WERI-Rb-1 (cell line): ENCODE results near the gene ITGA8.

Experiments used
- DNase-seq: peaks from one replicate; pipeline ENCODE4 v3.0.0-alpha.2; 2020
- H3K27ac ChIP-seq: fragments of 250-450 bp; sonication (Bioruptor Pico); 2 replicates; pipeline ENCODE4 v1.5.1; 2020; ENCODE audit warnings: mild to moderate bottlenecking, moderate library complexity
- H3K27me3 ChIP-seq: fragments of 250-450 bp; sonication (Bioruptor Pico); 2 replicates; pipeline ENCODE4 v1.5.1; 2021; ENCODE audit warnings: mild to moderate bottlenecking, low read depth, moderate library complexity; ENCODE audit not compliant: insufficient read depth, severe bottlenecking
- H3K36me3 ChIP-seq: fragments of 250-450 bp; sonication (Bioruptor Pico); 2 replicates; pipeline ENCODE4 v1.5.1; 2020; ENCODE audit warnings: mild to moderate bottlenecking, moderate library complexity
- H3K4me3 ChIP-seq: 2 replicates; pipeline ENCODE4 v1.5.1; 2011; ENCODE audit warnings: low read depth, mild to moderate bottlenecking, control low read depth, low read length
- H3K9me3 ChIP-seq: fragments of 250-450 bp; sonication (Bioruptor Pico); 2 replicates; pipeline ENCODE4 v1.5.1; 2021; ENCODE audit warnings: mild to moderate bottlenecking, moderate library complexity; ENCODE audit not compliant: severe bottlenecking
- TF ChIP-seq, protein P1 (sequence below): IDR thresholded peaks from 2 replicates; pipeline ENCODE4 v1.5.1; 2011; ENCODE audit warnings: low read depth, mild to moderate bottlenecking, control low read depth, inconsistent platforms, low read length

The ITGA8 gene

DNA sequence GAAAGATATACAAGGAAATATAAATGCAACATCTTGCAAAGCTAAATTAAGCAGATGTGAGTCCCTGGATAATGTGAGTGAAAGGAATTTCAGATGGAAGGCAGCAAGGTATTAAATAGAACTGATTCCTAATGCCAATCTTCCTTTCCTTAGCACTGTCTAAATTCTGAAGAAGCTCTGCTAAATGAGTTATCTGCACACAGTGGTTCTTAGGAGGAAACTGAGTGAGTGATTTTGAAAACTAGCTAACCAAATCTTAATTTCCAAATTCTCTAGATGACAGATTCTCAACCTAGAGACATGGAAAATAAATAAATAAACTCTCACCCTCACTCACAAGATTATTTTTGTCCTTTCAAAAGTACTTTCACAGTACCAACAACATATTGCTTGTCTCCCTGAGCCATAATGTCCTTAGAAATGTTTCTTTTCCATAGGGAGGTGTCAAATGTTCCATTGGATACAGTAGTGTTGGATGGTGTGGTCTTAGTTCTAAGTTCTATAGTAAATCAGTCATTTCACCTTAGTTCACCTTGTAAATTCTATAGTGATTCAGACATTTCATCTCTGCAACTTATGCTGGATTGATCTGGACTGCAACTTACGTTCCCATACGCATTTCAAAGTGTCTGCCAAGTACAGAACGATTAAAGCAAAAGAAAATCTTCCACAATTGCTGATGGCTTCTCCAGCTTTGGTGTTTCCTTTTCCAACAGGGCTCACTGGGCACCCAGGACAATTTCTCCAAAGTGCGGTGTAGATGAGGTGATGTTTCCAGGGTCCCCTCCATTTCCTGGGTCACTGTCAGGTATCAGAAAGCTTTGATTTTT, 203.3 kb downstream of the ITGA8 start:
- no peak overlapping the region for H3K4me3 ChIP-seq
- H3K27me3 ChIP-seq = no peaks in the 10 kb centered on the region
- no peaks in the 10 kb centered on the region for H3K36me3 ChIP-seq
- no peak overlapping the region for H3K27ac ChIP-seq
- no peaks in the 10 kb centered on the region for H3K9me3 ChIP-seq
- DNase-seq = no peak
- TF ChIP-seq, protein P1, sequence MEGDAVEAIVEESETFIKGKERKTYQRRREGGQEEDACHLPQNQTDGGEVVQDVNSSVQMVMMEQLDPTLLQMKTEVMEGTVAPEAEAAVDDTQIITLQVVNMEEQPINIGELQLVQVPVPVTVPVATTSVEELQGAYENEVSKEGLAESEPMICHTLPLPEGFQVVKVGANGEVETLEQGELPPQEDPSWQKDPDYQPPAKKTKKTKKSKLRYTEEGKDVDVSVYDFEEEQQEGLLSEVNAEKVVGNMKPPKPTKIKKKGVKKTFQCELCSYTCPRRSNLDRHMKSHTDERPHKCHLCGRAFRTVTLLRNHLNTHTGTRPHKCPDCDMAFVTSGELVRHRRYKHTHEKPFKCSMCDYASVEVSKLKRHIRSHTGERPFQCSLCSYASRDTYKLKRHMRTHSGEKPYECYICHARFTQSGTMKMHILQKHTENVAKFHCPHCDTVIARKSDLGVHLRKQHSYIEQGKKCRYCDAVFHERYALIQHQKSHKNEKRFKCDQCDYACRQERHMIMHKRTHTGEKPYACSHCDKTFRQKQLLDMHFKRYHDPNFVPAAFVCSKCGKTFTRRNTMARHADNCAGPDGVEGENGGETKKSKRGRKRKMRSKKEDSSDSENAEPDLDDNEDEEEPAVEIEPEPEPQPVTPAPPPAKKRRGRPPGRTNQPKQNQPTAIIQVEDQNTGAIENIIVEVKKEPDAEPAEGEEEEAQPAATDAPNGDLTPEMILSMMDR = no peak

DNA sequence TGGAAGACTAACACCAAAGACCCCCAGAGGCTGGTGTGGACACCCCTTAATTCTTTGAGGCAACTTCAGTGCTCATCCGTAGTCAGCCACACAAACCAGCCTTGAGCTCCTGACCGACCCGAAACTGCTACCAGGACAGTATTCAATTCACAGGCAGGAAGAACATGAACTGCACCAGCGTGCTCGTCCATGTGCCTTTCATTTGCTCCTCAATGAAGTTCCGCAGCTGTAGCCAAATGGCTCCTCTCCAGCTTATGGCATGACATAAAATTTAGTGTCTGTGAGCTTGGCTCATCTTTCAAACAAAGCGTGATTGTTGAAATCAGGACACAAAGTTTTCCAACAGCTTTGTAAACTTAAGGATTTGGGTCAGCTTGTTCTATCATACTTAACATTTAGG, 204.5 kb downstream of the ITGA8 start:
- no peaks in the 10 kb centered on the region for H3K36me3 ChIP-seq
- no peak overlapping the region for H3K27ac ChIP-seq
- no peaks in the 10 kb centered on the region for H3K9me3 ChIP-seq
- TF ChIP-seq, protein P1 = no peak
- no peaks in the 10 kb centered on the region for H3K27me3 ChIP-seq
- no peak overlapping the region for H3K4me3 ChIP-seq
- no peak for DNase-seq

DNA sequence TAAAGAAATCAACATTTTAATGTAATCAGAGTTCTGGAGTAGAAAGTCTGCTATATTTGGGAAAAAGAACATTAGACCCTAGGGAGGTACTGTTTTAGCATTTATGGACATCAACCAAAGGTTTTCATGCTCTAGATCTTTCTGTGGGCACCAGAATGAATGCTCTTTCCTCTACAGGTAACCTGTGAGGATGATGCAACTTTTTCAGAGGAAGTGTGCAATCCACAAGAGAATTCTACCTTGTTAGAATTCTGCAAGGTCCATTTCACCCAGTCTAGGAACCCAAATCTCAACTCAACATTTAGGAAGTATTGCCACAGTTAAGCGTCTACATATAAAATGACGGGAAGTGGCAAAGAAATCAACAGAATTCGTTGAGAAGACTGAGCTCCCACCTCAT, 208.8 kb downstream of the ITGA8 start:
- TF ChIP-seq, protein P1 = no peak
- Histone ChIP-seq H3K27me3 (no peaks in the 10 kb centered on the region), H3K9me3 (no peaks in the 10 kb centered on the region), H3K27ac (no peak overlapping the region), H3K4me3 (no peak overlapping the region), H3K36me3 (no peaks in the 10 kb centered on the region)
- no peak for DNase-seq

DNA sequence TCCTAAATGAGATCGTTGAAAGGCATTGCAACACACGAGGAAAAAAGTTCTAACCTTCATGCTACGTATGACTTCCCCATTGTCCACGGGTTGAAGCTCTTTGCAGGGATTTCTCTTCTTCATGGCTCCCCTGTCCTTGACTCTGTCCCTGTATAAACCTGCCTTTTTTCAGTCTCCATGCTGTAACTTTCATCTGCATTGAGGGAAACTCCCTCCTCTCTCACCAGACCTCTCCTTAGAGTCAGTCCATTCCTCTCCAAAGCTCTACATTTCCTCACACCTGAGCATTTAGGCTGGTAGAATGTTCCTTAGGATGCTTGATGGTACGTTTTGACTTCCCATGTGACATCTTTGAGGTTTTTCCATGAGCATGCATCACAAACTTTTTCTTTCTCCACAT, 214.4 kb downstream of the ITGA8 start:
- DNase-seq = no peak
- no peak overlapping the region for H3K27ac ChIP-seq
- H3K36me3 ChIP-seq = no peaks in the 10 kb centered on the region
- TF ChIP-seq, protein P1 = no peak
- no peaks in the 10 kb centered on the region for H3K9me3 ChIP-seq
- H3K27me3 ChIP-seq = no peaks in the 10 kb centered on the region
- no peak overlapping the region for H3K4me3 ChIP-seq

DNA sequence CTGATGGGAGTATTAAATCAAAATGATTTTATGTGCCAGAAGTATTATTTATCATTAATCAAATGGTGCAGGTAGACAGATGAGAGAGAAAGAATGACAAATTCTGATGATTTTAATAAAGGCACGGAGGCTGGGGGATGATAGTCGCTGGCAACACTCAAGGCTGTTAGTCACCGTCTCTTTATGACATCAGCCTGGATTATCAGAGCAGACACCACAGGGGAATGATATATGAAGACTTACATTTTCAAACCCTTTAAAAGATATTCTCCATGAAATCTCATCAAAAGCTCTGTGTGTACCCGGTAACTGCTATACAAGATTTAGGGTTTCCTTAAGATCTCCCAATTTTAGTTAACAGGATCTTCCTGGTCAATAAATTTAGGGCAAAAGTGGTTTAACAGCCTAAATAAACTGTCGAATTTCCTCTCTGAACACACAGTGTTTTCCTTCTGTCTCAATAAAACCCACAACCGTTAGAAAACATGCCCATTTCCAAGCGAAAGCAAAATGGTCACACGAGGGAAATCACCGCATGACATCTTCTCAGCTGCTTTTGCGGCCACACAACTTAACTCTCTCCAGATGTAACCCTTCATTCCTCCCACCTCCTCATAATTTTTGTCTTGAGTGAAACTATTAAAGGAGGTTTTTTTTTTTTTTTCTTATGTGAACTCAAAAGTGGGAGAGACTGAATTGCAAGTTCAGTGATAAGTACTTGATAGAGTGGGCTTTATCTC, 215.5 kb downstream of the ITGA8 start:
- no peak for DNase-seq

More for the DNA sequence above, 215.5 kb downstream of the ITGA8 start:
- no peaks in the 10 kb centered on the region for H3K36me3 ChIP-seq
- H3K9me3 ChIP-seq = no peaks in the 10 kb centered on the region
- TF ChIP-seq, protein P1 = no peak
- H3K27ac ChIP-seq = no peak overlapping the region
- H3K27me3 ChIP-seq = no peaks in the 10 kb centered on the region
- no peak overlapping the region for H3K4me3 ChIP-seq
